K562 (cell line): ENCODE data around the gene SV2C.
"Not testable (repeated sequence)": the region's sequence is repeated elsewhere in the genome, so short reads cannot be mapped to it uniquely, and the experiment has no call there.

Experiments
- CXXC5 ChIP-seq: fragments of 250-450 bp; sonication (Bioruptor Pico); IDR thresholded peaks from 2 replicates; pipeline ENCODE4 v1.8.0; 2022; ENCODE audit warnings: inconsistent platforms, mild to moderate bottlenecking, moderate library complexity
- MCM2 ChIP-seq: fragments of 450-650 bp; IDR thresholded peaks from 2 replicates; pipeline ENCODE4 v1.6.1; 2017; ENCODE audit warnings: low read depth, mild to moderate bottlenecking
- NRF1 ChIP-seq, 2 experiments: fragments of 450-650 bp; IDR thresholded peaks in 1 of 2; conservative IDR thresholded peaks in 1 of 2; 2 replicates each; pipeline ENCODE4 v1.6.1; 2014; ENCODE audit warnings: mild to moderate bottlenecking in 2 of 2
- POLR2AphosphoS5 ChIP-seq: IDR thresholded peaks from 2 replicates; pipeline ENCODE4 v1.6.1; 2011; ENCODE audit warnings: mild to moderate bottlenecking, low read depth, low read length, moderate library complexity; ENCODE audit not compliant: control insufficient read depth, insufficient read depth
- TRIM24 ChIP-seq, 2 experiments: fragments of 450-650 bp; IDR thresholded peaks; 2 replicates each; pipeline ENCODE4 v1.6.1; 2016
- ZZZ3 ChIP-seq: fragments of 450-650 bp; IDR thresholded peaks from 2 replicates; pipeline ENCODE4 v1.6.1; 2016; ENCODE audit warnings: antibody characterized with exemption, mild to moderate bottlenecking, moderate library complexity
- TF ChIP-seq, protein P1 (sequence below): sonication (generic); formaldehyde crosslinking; IDR thresholded peaks from 2 replicates; pipeline ENCODE4 v1.9.0; 2022; ENCODE audit warnings: mild to moderate bottlenecking, missing genetic modification reagents
- TF ChIP-seq, protein P2 (sequence below), 3 experiments: IDR thresholded peaks in 2 of 3; conservative IDR thresholded peaks in 1 of 3; 2 replicates each; pipeline ENCODE4 v1.5.1; 2011 to 2012; ENCODE audit warnings: low read length in 3 of 3, mild to moderate bottlenecking in 3 of 3, control low read depth in 2 of 3, improper control_type of control experiment in 1 of 3, inconsistent platforms in 1 of 3, low read depth in 1 of 3, mixed read lengths in 1 of 3, moderate library complexity in 1 of 3; ENCODE audit not compliant: insufficient read depth in 2 of 3

DNA sequence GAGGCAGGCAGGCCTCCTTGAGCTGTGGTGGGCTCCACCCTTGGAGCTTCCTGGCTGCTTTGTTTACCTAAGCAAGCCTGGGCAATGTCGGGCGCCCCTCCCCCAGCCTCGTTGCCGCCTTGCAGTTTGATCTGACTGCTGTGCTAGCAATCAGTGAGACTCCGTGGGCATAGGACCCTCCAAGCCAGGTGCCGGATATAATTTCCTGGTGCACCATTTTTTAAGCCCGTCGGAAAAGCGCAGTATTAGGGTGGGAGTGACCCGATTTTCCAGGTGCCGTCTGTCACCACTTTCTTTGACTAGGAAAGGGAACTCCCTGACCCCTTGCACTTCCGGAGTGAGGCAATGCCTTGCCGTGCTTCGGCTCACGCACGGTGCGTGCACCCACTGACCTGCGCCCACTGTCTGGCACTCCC, 45.4 kb upstream of the SV2C start:
- not testable (repeated sequence) for TF ChIP-seq POLR2AphosphoS5; CXXC5; ZZZ3; TRIM24 (IDR thresholded peaks at IDR 0.05); NRF1 (conservative IDR thresholded peaks at IDR 0.05 in 1 of 2, IDR thresholded peaks at IDR 0.05 in 1 of 2); MCM2
- TF ChIP-seq, protein P1, sequence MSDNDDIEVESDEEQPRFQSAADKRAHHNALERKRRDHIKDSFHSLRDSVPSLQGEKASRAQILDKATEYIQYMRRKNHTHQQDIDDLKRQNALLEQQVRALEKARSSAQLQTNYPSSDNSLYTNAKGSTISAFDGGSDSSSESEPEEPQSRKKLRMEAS (CRISPR knock-in tag): not testable (repeated sequence)
- TF ChIP-seq, protein P2, sequence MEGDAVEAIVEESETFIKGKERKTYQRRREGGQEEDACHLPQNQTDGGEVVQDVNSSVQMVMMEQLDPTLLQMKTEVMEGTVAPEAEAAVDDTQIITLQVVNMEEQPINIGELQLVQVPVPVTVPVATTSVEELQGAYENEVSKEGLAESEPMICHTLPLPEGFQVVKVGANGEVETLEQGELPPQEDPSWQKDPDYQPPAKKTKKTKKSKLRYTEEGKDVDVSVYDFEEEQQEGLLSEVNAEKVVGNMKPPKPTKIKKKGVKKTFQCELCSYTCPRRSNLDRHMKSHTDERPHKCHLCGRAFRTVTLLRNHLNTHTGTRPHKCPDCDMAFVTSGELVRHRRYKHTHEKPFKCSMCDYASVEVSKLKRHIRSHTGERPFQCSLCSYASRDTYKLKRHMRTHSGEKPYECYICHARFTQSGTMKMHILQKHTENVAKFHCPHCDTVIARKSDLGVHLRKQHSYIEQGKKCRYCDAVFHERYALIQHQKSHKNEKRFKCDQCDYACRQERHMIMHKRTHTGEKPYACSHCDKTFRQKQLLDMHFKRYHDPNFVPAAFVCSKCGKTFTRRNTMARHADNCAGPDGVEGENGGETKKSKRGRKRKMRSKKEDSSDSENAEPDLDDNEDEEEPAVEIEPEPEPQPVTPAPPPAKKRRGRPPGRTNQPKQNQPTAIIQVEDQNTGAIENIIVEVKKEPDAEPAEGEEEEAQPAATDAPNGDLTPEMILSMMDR (IDR thresholded peaks at IDR 0.05 in 2 of 3, conservative IDR thresholded peaks at IDR 0.05 in 1 of 3; ENCODE audit: insufficient read depth in 2 of 3, low read depth in 1 of 3, low read length in 3 of 3): not testable (repeated sequence)
